Thyroid gland (tissue), 4 donors: ENCODE data around the gene ZNF451. TPM values are rescaled to one million over a fixed set of nuclear protein-coding genes. Genes with fewer than 3 reads are reported as not detected.

Experiments
- DNase-seq, 2 donors: peaks; one replicate each; pipeline ENCODE4 v3.0.0-alpha.2; 2019
- H3K27ac ChIP-seq, 3 donors: fragments of 200-600 bp; sonication (generic); 1 replicate in 2 of 3; 2 replicates in 1 of 3; pipeline ENCODE4 v1.5.1; 2016 to 2019; ENCODE audit warnings: mild to moderate bottlenecking in 1 of 3, moderate library complexity in 1 of 3
- H3K27me3 ChIP-seq: fragments of 200-600 bp; sonication (generic); one replicate; pipeline ENCODE4 v1.5.1; 2019
- H3K36me3 ChIP-seq, 2 donors: fragments of 200-600 bp; sonication (generic); one replicate each; pipeline ENCODE4 v1.5.1; 2016 to 2019
- H3K4me1 ChIP-seq, 2 donors: fragments of 200-600 bp; sonication (generic); one replicate each; pipeline ENCODE4 v1.5.1; 2017 to 2019
- H3K4me3 ChIP-seq, 3 donors: fragments of 200-600 bp; sonication (generic); replicated peaks in 1 of 3; 1 replicate in 2 of 3; 2 replicates in 1 of 3; pipeline ENCODE4 v1.5.1; 2016; ENCODE audit warnings: mild to moderate bottlenecking in 1 of 3
- H3K9me3 ChIP-seq: fragments of 200-600 bp; sonication (generic); one replicate; pipeline ENCODE4 v1.5.1; 2017
- CTCF ChIP-seq, 6 experiments: fragments of 200-600 bp in 3 of 6; fragments of 450-650 bp in 3 of 6; sonication (generic) in 3 of 6; IDR thresholded peaks; one replicate each; pipeline ENCODE4 v1.5.1; 2016 to 2019; ENCODE audit warnings: antibody characterized with exemption in 6 of 6, mild to moderate bottlenecking in 2 of 6, inconsistent platforms in 1 of 6, moderate library complexity in 1 of 6
- POLR2A ChIP-seq, 2 donors: fragments of 450-650 bp; IDR thresholded peaks; one replicate each; pipeline ENCODE4 v1.6.1; 2017; ENCODE audit warnings: antibody characterized with exemption in 2 of 2, mild to moderate bottlenecking in 2 of 2, moderate library complexity in 1 of 2
- WGBS, 2 donors: methylation state at CpG; one replicate each; pipeline ENCODE4 v1.1.5; 2017; 5-methylcytosine and 5-hydroxymethylcytosine counted together
- intact Hi-C: fragments of 100-400 bp; cut with DNase I; formaldehyde crosslinking; loops from one replicate; pipeline ENCODE4 v1.15.1; 2023
- total RNA-seq, 4 donors: library from RNA; depleted of rRNA; stranded (reverse); fragments of >200 nt; gene quantifications; one replicate each; pipeline ENCODE4 v1.2.3, GENCODE V29; 2016

The ZNF451 gene
- total RNA-seq, 4 donors from 2014 or later = 71.7 to 126 (median 85.6) TPM

- no peak for TF ChIP-seq CTCF (IDR thresholded peaks at IDR 0.05)
- no peak for TF ChIP-seq POLR2A (IDR thresholded peaks at IDR 0.05)
- no peak overlapping the region for H3K4me3 ChIP-seq
- whole genome bisulfite sequencing, 2 donors = 91 to 95% methylated on average over 2 of the region's 2 CpGs
- no peaks in the 10 kb centered on the region for H3K27me3 ChIP-seq
- H3K36me3 ChIP-seq = peaks cover 5 to 15% of the 10 kb centered on the region in 2 donors
- DNase-seq = no peak
- intact Hi-C loops = no loop called here
- H3K27ac ChIP-seq = no peak overlapping the region
- no peaks in the 10 kb centered on the region for H3K9me3 ChIP-seq
- no peaks in the 10 kb centered on the region for H3K4me1 ChIP-seq
These were observed 47.4 kb downstream of the ZNF451 start for GRCh38 chr6:57137350-57137749.

- 96 to 97% methylated on average over 11 of the region's 11 CpGs for WGBS, 2 donors
- H3K9me3 ChIP-seq = no peaks in the 10 kb centered on the region
- TF ChIP-seq POLR2A (IDR thresholded peaks at IDR 0.05) = no peak
- TF ChIP-seq CTCF (IDR thresholded peaks at IDR 0.05) = no peak
- intact Hi-C loops = no loop called here
- H3K4me1 ChIP-seq = no peaks in the 10 kb centered on the region
- H3K27me3 ChIP-seq = no peaks in the 10 kb centered on the region
- peaks cover 5 to 18% of the 10 kb centered on the region in 2 donors for H3K36me3 ChIP-seq
- no peak overlapping the region for H3K27ac ChIP-seq
- no peak overlapping the region for H3K4me3 ChIP-seq
- DNase-seq = no peak
These were observed 48.0 kb downstream of the ZNF451 start for GRCh38 chr6:57138026-57138425.

- 94 to 96% methylated on average over 4 of the region's 4 CpGs for WGBS, 2 donors
- H3K36me3 ChIP-seq = peaks cover 5 to 11% of the 10 kb centered on the region in 2 donors
- intact Hi-C loops = no loop called here
- no peak for DNase-seq
- no peaks in the 10 kb centered on the region for H3K9me3 ChIP-seq
- TF ChIP-seq CTCF (IDR thresholded peaks at IDR 0.05) (no peak), POLR2A (IDR thresholded peaks at IDR 0.05) (no peak)
- no peak overlapping the region for H3K27ac ChIP-seq
- H3K4me3 ChIP-seq = no peak overlapping the region
- no peaks in the 10 kb centered on the region for H3K27me3 ChIP-seq
- H3K4me1 ChIP-seq = no peaks in the 10 kb centered on the region
These were observed 51.6 kb downstream of the ZNF451 start for GRCh38 chr6:57141451-57142177.

GRCh38 chr6:57142178-57142525 is 52.2 kb downstream of the ZNF451 start:
- TF ChIP-seq POLR2A (IDR thresholded peaks at IDR 0.05) = no peak
- TF ChIP-seq CTCF (IDR thresholded peaks at IDR 0.05) = no peak

GRCh38 chr6:57143690-57144089 is 53.7 kb downstream of the ZNF451 start:
- H3K36me3 ChIP-seq = peaks cover 14 to 30% of the 10 kb centered on the region in 2 donors
- H3K27ac ChIP-seq = no peak overlapping the region
- 97% methylated on average over 1 of the region's 1 CpG for WGBS, 2 donors
- no peak overlapping the region for H3K4me3 ChIP-seq
- H3K9me3 ChIP-seq = no peaks in the 10 kb centered on the region
- H3K4me1 ChIP-seq = no peaks in the 10 kb centered on the region
- intact Hi-C loops = no loop called here
- TF ChIP-seq CTCF (IDR thresholded peaks at IDR 0.05) (no peak), POLR2A (IDR thresholded peaks at IDR 0.05) (no peak)
- no peaks in the 10 kb centered on the region for H3K27me3 ChIP-seq
- no peak for DNase-seq

More at GRCh38 chr6:57142178-57142525, 52.2 kb downstream of the ZNF451 start:
- intact Hi-C loops = no loop called here
- Histone ChIP-seq H3K4me1 (no peaks in the 10 kb centered on the region), H3K27me3 (no peaks in the 10 kb centered on the region), H3K9me3 (no peaks in the 10 kb centered on the region), H3K36me3 (peaks cover 8 to 17% of the 10 kb centered on the region in 2 donors), H3K27ac (no peak overlapping the region), H3K4me3 (no peak overlapping the region)
- DNase-seq = no peak
- WGBS, 2 donors = 89 to 91% methylated on average over 1 of the region's 1 CpG
